Activated T-cell treated with anti-CD3 and anti-CD28 coated beads, Interleukin-2, amount 50 U/mL, for 24 hours (primary cell): ENCODE measurements around the gene ZFYVE21.
A peak's percentile ranks its signal among the peaks of the same experiment; 100 is the strongest.
"Not testable (repeated sequence)": the region's sequence is repeated elsewhere in the genome, so short reads cannot be mapped to it uniquely, and the experiment has no call there.

Experiments used
- DNase-seq: peaks from one replicate; pipeline ENCODE4 v3.0.0-alpha.2; 2020
- H3K27ac Mint-ChIP-seq: 2 replicates; pipeline ENCODE4 v1.8.0; 2020; ENCODE audit warnings: mild to moderate bottlenecking, mixed read lengths
- H3K27me3 Mint-ChIP-seq: 2 replicates; pipeline ENCODE4 v1.8.0; 2020; ENCODE audit warnings: mixed read lengths
- H3K36me3 Mint-ChIP-seq: 2 replicates; pipeline ENCODE4 v1.8.0; 2020; ENCODE audit warnings: low read depth, mixed read lengths
- H3K4me1 Mint-ChIP-seq: 2 replicates; pipeline ENCODE4 v1.8.0; 2020; ENCODE audit warnings: low read depth, mixed read lengths
- H3K4me3 Mint-ChIP-seq: 2 replicates; pipeline ENCODE4 v1.8.0; 2020; ENCODE audit warnings: mild to moderate bottlenecking, moderate library complexity, mixed read lengths
- H3K9me3 Mint-ChIP-seq: 2 replicates; pipeline ENCODE4 v1.8.0; 2020; ENCODE audit warnings: mixed read lengths

The ZFYVE21 gene

DNA sequence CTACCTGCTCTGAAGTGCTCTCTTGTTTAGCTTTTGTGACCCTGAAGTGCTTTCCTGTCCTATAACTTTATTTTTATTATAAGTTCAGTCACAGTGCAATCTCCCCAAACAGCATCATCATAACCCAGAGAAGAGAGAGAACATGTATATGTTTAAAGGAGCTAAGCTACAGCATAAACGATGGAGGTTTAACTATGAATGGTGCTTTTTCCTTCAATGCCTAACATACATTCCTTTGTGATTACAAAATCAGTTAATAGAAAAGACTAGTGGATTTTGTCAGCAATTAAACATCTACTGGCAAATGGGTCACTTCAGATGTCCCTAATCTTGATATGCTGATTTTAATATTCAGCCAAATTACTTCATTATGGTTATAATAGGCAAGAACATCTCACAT, 46.4 kb downstream of the ZFYVE21 start:
- Mint-ChIP-seq H3K4me3 (no peak overlapping the region), H3K27me3 (no peaks in the 10 kb centered on the region), H3K27ac (no peak overlapping the region), H3K36me3 (peaks cover 9% of the 10 kb centered on the region), H3K4me1 (peaks cover 10% of the 10 kb centered on the region), H3K9me3 (no peaks in the 10 kb centered on the region)
- DNase-seq, result no peak

DNA sequence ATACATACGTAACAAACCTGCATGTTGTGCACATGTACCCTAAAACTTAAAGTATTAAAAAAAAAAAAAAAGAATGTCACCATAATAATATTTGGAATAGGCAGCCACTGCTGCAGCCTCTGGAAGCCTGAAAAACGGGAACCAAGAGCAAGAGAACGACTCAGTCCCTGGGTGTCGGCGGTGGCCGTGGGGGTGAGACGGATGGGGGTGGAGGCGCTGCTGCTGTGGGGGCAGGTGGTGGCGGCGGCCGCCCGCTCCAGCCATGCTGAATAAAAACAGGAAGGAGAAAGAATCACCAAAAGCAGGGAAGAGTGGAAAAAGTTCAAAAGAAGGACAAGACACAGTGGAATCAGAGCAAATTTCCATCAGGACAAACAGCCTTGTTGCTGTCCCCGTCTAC, 46.9 kb downstream of the ZFYVE21 start:
- H3K4me3 Mint-ChIP-seq, result no peak overlapping the region
- peaks cover 10% of the 10 kb centered on the region for H3K4me1 Mint-ChIP-seq
- peaks cover 9% of the 10 kb centered on the region for H3K36me3 Mint-ChIP-seq
- DNase-seq, result no peak
- no peak overlapping the region for H3K27ac Mint-ChIP-seq
- H3K27me3 Mint-ChIP-seq, result no peaks in the 10 kb centered on the region
- no peaks in the 10 kb centered on the region for H3K9me3 Mint-ChIP-seq

- H3K27me3 Mint-ChIP-seq, result no peaks in the 10 kb centered on the region
- peak overlapping the region; percentile 53 for H3K27ac Mint-ChIP-seq
- H3K4me3 Mint-ChIP-seq, result no peak overlapping the region
- no peak for DNase-seq
- H3K36me3 Mint-ChIP-seq, result peaks cover 9% of the 10 kb centered on the region
- H3K9me3 Mint-ChIP-seq, result no peaks in the 10 kb centered on the region
- H3K4me1 Mint-ChIP-seq, result peaks cover 10% of the 10 kb centered on the region
These were observed 48.3 kb downstream of the ZFYVE21 start for GRCh38 chr14:103763730-103764488.

GRCh38 chr14:103765526-103765925, 49.9 kb downstream of the ZFYVE21 start:
- no peaks in the 10 kb centered on the region for H3K9me3 Mint-ChIP-seq
- peaks cover 9% of the 10 kb centered on the region for H3K36me3 Mint-ChIP-seq
- no peak overlapping the region for H3K27ac Mint-ChIP-seq
- no peaks in the 10 kb centered on the region for H3K27me3 Mint-ChIP-seq
- DNase-seq, result no peak
- H3K4me1 Mint-ChIP-seq, result peaks cover 10% of the 10 kb centered on the region
- H3K4me3 Mint-ChIP-seq, result no peak overlapping the region

DNA sequence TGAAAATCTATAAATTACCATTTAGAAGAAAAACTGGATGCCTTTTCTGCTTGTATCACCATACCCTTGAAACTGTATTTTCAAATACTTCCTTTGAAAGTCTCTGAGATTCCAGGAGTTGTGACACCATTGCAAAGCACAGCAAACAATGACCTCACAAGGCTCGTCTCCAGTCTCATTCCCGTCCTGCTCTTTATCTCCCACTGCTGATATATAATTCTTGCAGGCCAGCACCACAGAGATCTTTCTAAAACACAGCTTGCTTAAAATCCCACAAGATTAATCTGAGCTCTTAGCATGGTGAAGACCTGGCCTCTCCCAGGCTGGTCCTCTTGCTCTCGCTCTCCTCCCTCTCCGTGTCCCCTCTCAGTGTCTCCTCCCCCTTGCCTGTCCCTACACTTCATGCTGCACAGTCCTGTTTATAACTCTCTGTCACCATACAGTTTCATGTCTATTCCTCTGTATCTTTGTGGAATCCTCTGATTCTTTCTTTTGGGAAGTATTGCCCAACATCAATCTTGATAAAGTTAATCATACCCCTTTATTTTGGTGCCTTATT, 51.8 kb downstream of the ZFYVE21 start:
- H3K36me3 Mint-ChIP-seq, result peaks cover 19% of the 10 kb centered on the region
- H3K4me3 Mint-ChIP-seq, result no peak overlapping the region
- H3K27ac Mint-ChIP-seq, result no peak overlapping the region

GRCh38 chr14:103770500-103770899, 54.9 kb downstream of the ZFYVE21 start:
- Mint-ChIP-seq H3K27me3 (no peaks in the 10 kb centered on the region), H3K4me1 (peaks cover under 1% of the 10 kb centered on the region), H3K27ac (no peak overlapping the region), H3K4me3 (no peak overlapping the region), H3K36me3 (peaks cover 15% of the 10 kb centered on the region), H3K9me3 (no peaks in the 10 kb centered on the region)
- DNase-seq, result no peak

More for the DNA sequence above, 51.8 kb downstream of the ZFYVE21 start:
- no peak for DNase-seq
- H3K9me3 Mint-ChIP-seq, result no peaks in the 10 kb centered on the region
- H3K4me1 Mint-ChIP-seq, result peaks cover 10% of the 10 kb centered on the region
- no peaks in the 10 kb centered on the region for H3K27me3 Mint-ChIP-seq

- H3K9me3 Mint-ChIP-seq, result no peaks in the 10 kb centered on the region
- no peak for DNase-seq
- no peaks in the 10 kb centered on the region for H3K4me1 Mint-ChIP-seq
- no peak overlapping the region for H3K27ac Mint-ChIP-seq
- peaks cover 18% of the 10 kb centered on the region for H3K36me3 Mint-ChIP-seq
- H3K27me3 Mint-ChIP-seq, result no peaks in the 10 kb centered on the region
- no peak overlapping the region for H3K4me3 Mint-ChIP-seq
These were observed 55.3 kb downstream of the ZFYVE21 start for GRCh38 chr14:103770902-103771301.

DNA sequence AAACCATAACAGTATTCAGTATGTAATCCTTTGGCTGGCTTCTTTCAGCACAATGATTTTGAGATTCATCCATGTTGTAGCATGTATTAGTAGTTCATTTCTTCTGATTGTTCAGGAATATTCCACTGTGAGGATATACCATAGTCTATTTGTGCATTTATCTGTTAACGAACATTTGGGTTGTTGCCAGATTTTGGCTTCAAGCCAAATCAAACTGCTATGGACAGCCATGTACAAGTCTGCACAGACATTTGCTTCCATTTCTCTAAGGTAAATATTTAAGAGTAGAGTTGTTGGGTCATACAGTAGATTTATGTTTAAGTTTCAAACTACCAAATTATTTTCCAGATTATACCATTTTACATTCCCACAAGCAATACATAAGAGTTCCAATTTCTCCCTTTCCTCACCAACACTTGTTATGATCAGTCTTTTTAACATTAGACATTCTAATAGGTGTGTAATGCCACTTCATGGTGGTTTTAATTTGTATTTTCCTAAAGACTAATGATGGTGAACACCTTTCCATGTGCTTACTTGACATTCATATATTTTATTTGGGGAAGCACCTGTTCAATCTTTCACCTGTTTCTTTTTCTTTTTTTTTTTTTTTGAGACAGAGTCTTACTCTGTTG, 56.6 kb downstream of the ZFYVE21 start:
- DNase-seq, result no peak
- peaks cover 21% of the 10 kb centered on the region for H3K36me3 Mint-ChIP-seq
- no peak overlapping the region for H3K4me3 Mint-ChIP-seq
- H3K27ac Mint-ChIP-seq, result no peak overlapping the region
- no peaks in the 10 kb centered on the region for H3K27me3 Mint-ChIP-seq
- H3K9me3 Mint-ChIP-seq, result no peaks in the 10 kb centered on the region
- no peaks in the 10 kb centered on the region for H3K4me1 Mint-ChIP-seq

- Mint-ChIP-seq H3K9me3 (no peaks in the 10 kb centered on the region), H3K36me3 (peaks cover 26% of the 10 kb centered on the region), H3K27me3 (no peaks in the 10 kb centered on the region), H3K4me1 (no peaks in the 10 kb centered on the region), H3K4me3 (no peak overlapping the region), H3K27ac (no peak overlapping the region)
- no peak for DNase-seq
These were observed 57.9 kb downstream of the ZFYVE21 start for GRCh38 chr14:103773521-103773920.

GRCh38 chr14:103775506-103775905, 59.9 kb downstream of the ZFYVE21 start:
- Mint-ChIP-seq H3K9me3 (no peaks in the 10 kb centered on the region), H3K4me3 (no peak overlapping the region), H3K27ac (no peak overlapping the region), H3K36me3 (peaks cover 29% of the 10 kb centered on the region), H3K27me3 (no peaks in the 10 kb centered on the region), H3K4me1 (no peaks in the 10 kb centered on the region)
- DNase-seq, result no peak

DNA sequence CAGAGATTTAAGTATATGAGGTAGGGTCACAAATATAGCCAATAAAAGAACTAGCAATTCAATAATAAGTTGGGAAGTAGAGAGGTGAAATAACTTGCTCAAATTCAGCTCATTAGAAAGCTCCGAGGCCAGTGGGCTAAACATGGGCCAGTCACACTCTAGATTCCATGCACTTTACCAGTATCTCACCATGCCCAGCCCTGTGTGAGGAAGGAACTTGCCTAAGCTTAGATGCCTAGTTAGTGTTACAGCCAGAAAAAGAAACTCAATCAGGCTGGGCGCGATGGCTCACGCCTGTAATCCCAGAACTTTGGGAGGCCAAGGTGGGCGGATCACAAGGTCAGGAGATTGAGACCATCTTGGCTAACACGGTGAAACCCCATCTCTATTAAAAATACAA, 60.7 kb downstream of the ZFYVE21 start:
- not testable (repeated sequence) for H3K4me1 Mint-ChIP-seq, H3K27me3 Mint-ChIP-seq, H3K27ac Mint-ChIP-seq, DNase-seq, H3K9me3 Mint-ChIP-seq, H3K4me3 Mint-ChIP-seq
- H3K36me3 Mint-ChIP-seq, result peaks cover 28% of the 10 kb centered on the region

GRCh38 chr14:103782376-103782775, 66.8 kb downstream of the ZFYVE21 start:
- Mint-ChIP-seq H3K4me3 (no peak overlapping the region), H3K4me1 (no peaks in the 10 kb centered on the region), H3K27ac (no peak overlapping the region), H3K36me3 (peaks cover 22% of the 10 kb centered on the region), H3K27me3 (no peaks in the 10 kb centered on the region), H3K9me3 (no peaks in the 10 kb centered on the region)
- no peak for DNase-seq
